WERI-Rb-1 (cell line): ENCODE data around the gene VWA3A.
A peak's percentile ranks its signal among the peaks of the same experiment; 100 is the strongest.

ENCODE experiments used
- DNase-seq: peaks from one replicate; pipeline ENCODE4 v3.0.0-alpha.2; 2020
- H3K27ac ChIP-seq: fragments of 250-450 bp; sonication (Bioruptor Pico); 2 replicates; pipeline ENCODE4 v1.5.1; 2020; ENCODE audit warnings: mild to moderate bottlenecking, moderate library complexity
- H3K27me3 ChIP-seq: fragments of 250-450 bp; sonication (Bioruptor Pico); 2 replicates; pipeline ENCODE4 v1.5.1; 2021; ENCODE audit warnings: mild to moderate bottlenecking, low read depth, moderate library complexity; ENCODE audit not compliant: insufficient read depth, severe bottlenecking
- H3K36me3 ChIP-seq: fragments of 250-450 bp; sonication (Bioruptor Pico); 2 replicates; pipeline ENCODE4 v1.5.1; 2020; ENCODE audit warnings: mild to moderate bottlenecking, moderate library complexity
- H3K4me3 ChIP-seq: 2 replicates; pipeline ENCODE4 v1.5.1; 2011; ENCODE audit warnings: low read depth, mild to moderate bottlenecking, control low read depth, low read length
- H3K9me3 ChIP-seq: fragments of 250-450 bp; sonication (Bioruptor Pico); 2 replicates; pipeline ENCODE4 v1.5.1; 2021; ENCODE audit warnings: mild to moderate bottlenecking, moderate library complexity; ENCODE audit not compliant: severe bottlenecking
- CTCF ChIP-seq: IDR thresholded peaks from 2 replicates; pipeline ENCODE4 v1.5.1; 2011; ENCODE audit warnings: low read depth, mild to moderate bottlenecking, control low read depth, inconsistent platforms, low read length

VWA3A gene

GRCh38 chr16:22183901-22184614 is 91.7 kb downstream of the VWA3A start:
- Histone ChIP-seq H3K27me3 (no peaks in the 10 kb centered on the region), H3K4me3 (no peak overlapping the region), H3K36me3 (no peaks in the 10 kb centered on the region), H3K27ac (no peak overlapping the region), H3K9me3 (no peaks in the 10 kb centered on the region)
- no peak for DNase-seq
- TF ChIP-seq CTCF: peak; percentile 77

GRCh38 chr16:22184615-22184968 is 92.3 kb downstream of the VWA3A start:
- Histone ChIP-seq H3K27me3 (no peaks in the 10 kb centered on the region), H3K4me3 (no peak overlapping the region), H3K27ac (no peak overlapping the region), H3K9me3 (no peaks in the 10 kb centered on the region), H3K36me3 (no peaks in the 10 kb centered on the region)
- TF ChIP-seq CTCF: no peak
- no peak for DNase-seq

GRCh38 chr16:22186517-22186916 is 94.2 kb downstream of the VWA3A start:
- Histone ChIP-seq H3K36me3 (no peaks in the 10 kb centered on the region; the same call in 1 of the 2 replicates), H3K27ac (no peak overlapping the region), H3K9me3 (no peaks in the 10 kb centered on the region), H3K4me3 (no peak overlapping the region), H3K27me3 (no peaks in the 10 kb centered on the region)
- peak; percentile 57 for DNase-seq
- peak; percentile 80 for TF ChIP-seq CTCF

- H3K36me3 ChIP-seq: no peaks in the 10 kb centered on the region; the same call in 1 of the 2 replicates
- no peaks in the 10 kb centered on the region for H3K9me3 ChIP-seq
- H3K4me3 ChIP-seq: no peak overlapping the region
- no peak for TF ChIP-seq CTCF
- no peaks in the 10 kb centered on the region for H3K27me3 ChIP-seq
- H3K27ac ChIP-seq: no peak overlapping the region
- no peak for DNase-seq
These were observed 95.9 kb downstream of the VWA3A start for GRCh38 chr16:22188267-22188594.

GRCh38 chr16:22188595-22189442 is 96.5 kb downstream of the VWA3A start:
- TF ChIP-seq CTCF: peak; percentile 85
- DNase-seq: peak; percentile 68
- H3K27ac ChIP-seq: peak overlapping the region; percentile 44
- H3K4me3 ChIP-seq: peak overlapping the region; percentile 68
- H3K36me3 ChIP-seq: no peaks in the 10 kb centered on the region; the same call in 1 of the 2 replicates
- H3K9me3 ChIP-seq: no peaks in the 10 kb centered on the region
- no peaks in the 10 kb centered on the region for H3K27me3 ChIP-seq
